GM12875 (cell line): ENCODE data around the gene ZFAND2B.
"Not testable (repeated sequence)": the region's sequence is repeated elsewhere in the genome, so short reads cannot be mapped to it uniquely, and the experiment has no call there.

Experiments used
- H3K4me3 ChIP-seq: one replicate; pipeline ENCODE4 v1.5.1; 2011; ENCODE audit warnings: low read depth, low read length, control low read depth
- CTCF ChIP-seq: IDR thresholded peaks from 2 replicates; pipeline ENCODE4 v1.5.1; 2011; ENCODE audit warnings: low read depth, mild to moderate bottlenecking, control low read depth, inconsistent platforms, low read length, moderate library complexity, borderline replicate concordance; ENCODE audit not compliant: insufficient read depth

Gene ZFAND2B

DNA sequence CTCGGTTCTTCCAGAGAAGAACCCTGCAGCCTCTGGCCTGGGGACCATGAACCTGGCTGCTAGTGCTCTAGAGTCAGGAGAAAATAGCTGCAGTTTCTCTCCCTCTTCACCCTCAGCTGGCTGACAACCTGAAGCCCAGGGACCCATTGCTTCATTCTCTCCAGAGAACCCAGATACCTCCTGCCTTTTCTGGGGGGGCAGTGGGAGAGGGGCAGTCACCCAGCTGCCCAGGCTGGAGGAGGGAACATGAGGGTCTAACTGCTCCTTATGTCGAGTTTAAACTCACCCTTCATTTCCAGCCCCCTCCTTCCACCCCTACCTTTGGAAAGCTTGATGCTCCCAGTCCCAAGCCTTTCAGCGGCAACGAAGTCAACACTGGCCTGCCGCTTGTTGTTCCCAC, 7.6 kb upstream of the ZFAND2B start:
- TF ChIP-seq CTCF: no peak
- H3K4me3 ChIP-seq: no peak overlapping the region

DNA sequence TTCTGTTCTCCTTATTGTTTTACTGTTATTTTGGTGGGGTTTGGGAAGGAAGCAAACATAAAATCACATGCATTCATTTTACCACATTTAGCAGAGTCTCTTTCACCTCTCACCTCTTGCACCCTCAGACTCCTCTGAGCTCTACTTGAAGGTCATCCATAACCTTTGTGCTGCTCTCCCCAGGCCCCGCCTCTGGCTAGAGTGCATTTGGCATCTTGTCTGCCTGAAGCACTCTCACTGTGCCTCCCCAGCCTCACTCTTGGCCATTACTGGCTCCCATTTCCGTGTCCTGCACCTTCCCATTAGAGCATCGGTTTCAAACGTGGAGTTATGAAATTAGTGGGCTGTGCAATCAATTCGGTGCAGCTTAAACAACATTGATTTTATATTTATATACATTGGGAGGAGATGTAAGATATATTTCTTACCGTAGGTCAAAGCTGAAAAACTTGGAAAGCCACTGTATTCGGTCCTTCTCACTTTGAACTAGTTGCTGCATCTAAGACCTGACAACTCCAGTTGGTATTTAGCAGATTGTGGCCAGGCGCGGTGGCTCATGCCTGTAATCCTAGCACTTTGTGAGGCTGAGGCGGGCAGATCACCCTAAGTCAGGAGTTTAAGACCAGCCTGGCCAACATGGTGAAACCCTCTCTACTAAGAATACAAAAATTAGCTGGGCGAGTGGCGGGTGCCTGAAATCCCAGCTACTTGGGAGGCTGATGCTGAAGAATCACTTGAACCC, 6.9 kb upstream of the ZFAND2B start:
- H3K4me3 ChIP-seq: no peak overlapping the region

GRCh38 chr2:219200502-219201326, 5.9 kb upstream of the ZFAND2B start:
- not testable (repeated sequence) for H3K4me3 ChIP-seq

More for the DNA sequence above, 6.9 kb upstream of the ZFAND2B start:
- TF ChIP-seq CTCF: no peak

DNA sequence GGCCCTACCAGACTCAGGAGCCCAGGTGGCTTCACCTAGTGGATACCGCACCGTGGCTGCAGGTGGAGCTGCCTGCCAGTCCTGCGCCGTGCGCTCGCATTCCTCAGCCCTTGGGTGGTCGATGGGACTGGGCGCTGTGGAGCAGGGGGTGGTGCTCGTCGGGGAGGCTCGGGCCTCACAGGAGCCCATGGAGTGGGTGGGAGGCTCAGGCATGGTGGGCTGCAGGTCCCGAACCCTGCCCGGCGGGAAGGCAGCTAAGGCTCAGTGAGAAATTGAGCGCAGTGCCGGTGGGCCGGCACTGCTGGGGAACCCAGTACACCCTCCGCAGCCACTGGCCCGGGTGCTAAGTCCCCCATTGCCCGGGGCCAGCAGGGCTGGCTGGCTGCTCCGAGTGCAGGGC, 5.3 kb upstream of the ZFAND2B start:
- not testable (repeated sequence) for H3K4me3 ChIP-seq

DNA sequence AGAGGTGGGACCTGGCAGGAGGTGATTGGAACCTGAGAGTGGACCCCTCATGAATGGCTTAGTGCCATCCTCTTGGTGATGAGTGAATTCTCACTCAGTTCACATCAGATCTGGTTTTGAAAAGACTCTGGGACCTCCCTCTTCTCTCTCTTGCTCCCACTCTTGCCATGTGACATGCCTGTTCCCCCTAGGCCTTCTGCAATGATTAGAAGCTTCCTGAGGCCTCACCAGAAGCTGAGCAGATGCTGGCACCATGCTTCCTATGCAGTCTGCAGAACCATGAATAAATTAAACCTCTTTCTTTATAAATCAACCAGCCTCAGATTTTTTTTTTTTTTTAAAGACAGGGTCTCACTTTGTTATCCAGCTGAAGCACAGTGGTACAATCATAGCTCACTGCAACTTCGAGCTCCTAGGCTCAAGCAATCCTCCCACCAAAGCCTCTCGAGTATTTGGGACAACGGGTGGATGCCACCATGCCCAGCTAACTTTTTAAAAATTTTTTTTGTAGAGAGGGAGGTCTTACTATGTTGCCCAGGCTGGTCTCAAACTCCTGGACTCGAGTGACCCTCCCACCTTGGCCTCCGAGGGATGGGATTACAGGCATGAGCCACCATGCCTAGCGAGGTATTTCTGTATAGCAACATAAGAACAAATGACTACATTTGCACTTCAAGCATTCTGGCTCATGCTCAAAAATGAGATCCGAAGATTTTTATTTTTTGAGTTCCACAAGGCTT, 2.0 kb upstream of the ZFAND2B start:
- no peak for TF ChIP-seq CTCF
- H3K4me3 ChIP-seq: no peak overlapping the region

DNA sequence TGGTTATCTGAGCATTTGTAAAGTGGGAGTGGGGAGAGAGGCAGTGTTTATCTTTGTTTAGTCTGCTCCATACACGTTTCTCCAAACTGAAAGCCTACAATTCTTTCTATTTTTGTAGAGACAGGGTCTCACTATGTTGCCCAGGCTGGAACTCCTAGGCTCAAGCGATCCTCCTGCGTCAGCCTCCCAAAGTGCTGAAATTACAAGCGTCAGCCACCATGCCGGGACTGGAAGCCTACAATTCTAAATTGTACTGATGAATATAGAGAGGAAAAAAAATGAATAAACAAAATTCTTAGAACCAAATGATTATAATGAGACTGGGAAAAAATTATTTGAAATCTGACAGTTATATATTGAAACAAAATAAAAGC, 1.4 kb upstream of the ZFAND2B start:
- no peak for TF ChIP-seq CTCF
- no peak overlapping the region for H3K4me3 ChIP-seq

GRCh38 chr2:219205981-219206327, 628 bp upstream of the ZFAND2B start:
- H3K4me3 ChIP-seq: peak overlapping the region; percentile 62
- TF ChIP-seq CTCF: no peak
